ENCODE measurements around the gene CRB1.

DNA sequence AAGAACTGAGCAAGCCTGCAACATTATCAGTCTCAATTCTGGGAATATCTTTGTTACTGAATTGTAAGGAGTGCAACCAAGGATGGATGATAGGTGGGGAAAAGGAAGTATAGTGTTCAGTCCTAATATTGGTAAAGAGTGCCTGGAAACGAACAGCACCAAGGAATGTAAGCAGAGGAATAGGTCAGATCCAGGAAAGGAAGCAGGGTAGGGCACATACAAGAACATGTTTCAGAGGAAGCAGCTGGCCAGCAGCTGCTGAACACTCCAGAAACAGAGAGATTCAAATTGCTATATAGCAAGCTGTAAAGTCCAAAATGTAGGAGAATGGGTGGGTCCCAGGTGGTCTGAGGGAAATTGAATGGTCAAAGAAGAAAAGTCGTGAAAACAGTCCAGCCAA is 37.9 kb downstream of the CRB1 start:
- TF ChIP-seq, protein P1, sequence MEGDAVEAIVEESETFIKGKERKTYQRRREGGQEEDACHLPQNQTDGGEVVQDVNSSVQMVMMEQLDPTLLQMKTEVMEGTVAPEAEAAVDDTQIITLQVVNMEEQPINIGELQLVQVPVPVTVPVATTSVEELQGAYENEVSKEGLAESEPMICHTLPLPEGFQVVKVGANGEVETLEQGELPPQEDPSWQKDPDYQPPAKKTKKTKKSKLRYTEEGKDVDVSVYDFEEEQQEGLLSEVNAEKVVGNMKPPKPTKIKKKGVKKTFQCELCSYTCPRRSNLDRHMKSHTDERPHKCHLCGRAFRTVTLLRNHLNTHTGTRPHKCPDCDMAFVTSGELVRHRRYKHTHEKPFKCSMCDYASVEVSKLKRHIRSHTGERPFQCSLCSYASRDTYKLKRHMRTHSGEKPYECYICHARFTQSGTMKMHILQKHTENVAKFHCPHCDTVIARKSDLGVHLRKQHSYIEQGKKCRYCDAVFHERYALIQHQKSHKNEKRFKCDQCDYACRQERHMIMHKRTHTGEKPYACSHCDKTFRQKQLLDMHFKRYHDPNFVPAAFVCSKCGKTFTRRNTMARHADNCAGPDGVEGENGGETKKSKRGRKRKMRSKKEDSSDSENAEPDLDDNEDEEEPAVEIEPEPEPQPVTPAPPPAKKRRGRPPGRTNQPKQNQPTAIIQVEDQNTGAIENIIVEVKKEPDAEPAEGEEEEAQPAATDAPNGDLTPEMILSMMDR (IDR thresholded peaks at IDR 0.05; ENCODE audit: insufficient read depth, low read depth, low read length), result no peak
- TF ChIP-seq EZH2 (IDR thresholded peaks at IDR 0.05; ENCODE audit: insufficient read depth, low read length), result no peak

Measured in astrocyte (in vitro differentiated cells and primary cell).